HG03139 (cell line): ENCODE data around the gene KASH5.
"Not testable (repeated sequence)": the region's sequence is repeated elsewhere in the genome, so short reads cannot be mapped to it uniquely, and the experiment has no call there.

Experiments
- ATAC-seq: cut with Tn5 transposase; IDR thresholded peaks from one replicate; pipeline ENCODE4 v1.9.1; 2021; ENCODE audit not compliant: unreplicated experiment

The KASH5 gene

GRCh38 chr19:49361438-49362047, 26.5 kb upstream of the KASH5 start:
- ATAC-seq, result no peak

- no peak for ATAC-seq
Observed at GRCh38 chr19:49362048-49362928, 25.8 kb upstream of the KASH5 start, which contains the start of gene TEAD2. Gene TEAD2 (minus strand): TSS chr19:49362416. CDS start chr19:49360075, 2,341 bp downstream.

- ATAC-seq, result no peak
Observed at GRCh38 chr19:49362929-49363267, 25.2 kb upstream of the KASH5 start.

- ATAC-seq, result peak; percentile 68
Observed at GRCh38 chr19:49363268-49364082, 24.6 kb upstream of the KASH5 start, which contains the start of gene DKKL1. Gene DKKL1 (plus strand): TSS chr19:49363877. CDS start chr19:49363999, 122 bp downstream.

- no peak for ATAC-seq
Observed at GRCh38 chr19:49364083-49364737, 23.8 kb upstream of the KASH5 start.

GRCh38 chr19:49366110-49366509, 21.9 kb upstream of the KASH5 start:
- ATAC-seq, result no peak

- no peak for ATAC-seq
Observed at GRCh38 chr19:49368711-49369358, 19.2 kb upstream of the KASH5 start.

GRCh38 chr19:49371184-49371583, 16.9 kb upstream of the KASH5 start:
- ATAC-seq, result no peak

GRCh38 chr19:49373174-49373573, 14.9 kb upstream of the KASH5 start:
- ATAC-seq, result not testable (repeated sequence)

- ATAC-seq, result no peak
Observed at GRCh38 chr19:49374665-49375434, 13.2 kb upstream of the KASH5 start.

- ATAC-seq, result no peak
Observed at GRCh38 chr19:49378512-49378911, 9.5 kb upstream of the KASH5 start.

GRCh38 chr19:49380391-49380790, 7.7 kb upstream of the KASH5 start:
- ATAC-seq, result no peak

GRCh38 chr19:49382639-49383038, 5.4 kb upstream of the KASH5 start:
- no peak for ATAC-seq

- ATAC-seq, result no peak
Observed at GRCh38 chr19:49383599-49383998, 4.5 kb upstream of the KASH5 start.

GRCh38 chr19:49389406-49389805, 1.4 kb downstream of the KASH5 start:
- ATAC-seq, result no peak

GRCh38 chr19:49390131-49390928, 2.3 kb downstream of the KASH5 start:
- ATAC-seq, result no peak

GRCh38 chr19:49390929-49391359, 2.9 kb downstream of the KASH5 start:
- no peak for ATAC-seq

- ATAC-seq, result no peak
Observed at GRCh38 chr19:49391581-49392399, 3.7 kb downstream of the KASH5 start.
